Heart left ventricle (tissue), 13 donors: ENCODE data around the gene SHISA3.

Experiments used
- CTCF ChIP-seq, 12 donors: fragments of 200-600 bp; sonication (generic) in 4 of 12; IDR thresholded peaks; one replicate each; pipeline versions ENCODE4 v1.5.0 to v1.8.0; 2018 to 2022; ENCODE audit warnings: antibody characterized with exemption in 12 of 12, mild to moderate bottlenecking in 5 of 12
- POLR2A ChIP-seq, 2 donors: fragments of 450-650 bp; IDR thresholded peaks; one replicate each; pipeline ENCODE4 v1.6.1; 2017; ENCODE audit warnings: antibody characterized with exemption in 2 of 2, mild to moderate bottlenecking in 2 of 2, moderate library complexity in 2 of 2
- donor health status: ischemic (EF 13 %, LVEDD 7.1; RV severe dilation, severe dysfunction).
- donor health status: DM: no; HTN: yes; CAD: no.
- donor health status: DM: no; HTN: no; CAD: no.
- donor health status: ischemic (EF 25% LVEDD 6.9; RV normal size, moderate dysfunction).
- donor health status: ischemic (EF 25% LVEDD 5.7; RV mildly dilated, moderate dysfunction).
- donor health status: ischemic (EF 35%, LVEDD 5.7; RV mildly dilated, moderate dysfunction).
- donor health status: nonischemic (EF 11% LVEDD 7.7; RV severe dilation, severe dysfunction).
- donor health status: DM: yes; HTN: yes; CAD: no.
- donor health status: PGD.
- donor health status: ischemic (EF 29% LVEDD 5.4; RV normal size, mild dysfunction).
- donor health status: nonischemic (EF 23%, LVEDD 6.1; RV moderate dilation, normal function).

- no peak for TF ChIP-seq CTCF (IDR thresholded peaks at IDR 0.05)
- TF ChIP-seq POLR2A (IDR thresholded peaks at IDR 0.05), result no peak
These were observed 30.3 kb upstream of the SHISA3 start for GRCh38 chr4:42366959-42367358.
